Lower lobe of right lung (tissue), 2 donors: Measurements from ENCODE around the gene DRC7. TPM values are rescaled to one million over a fixed set of nuclear protein-coding genes. Genes with fewer than 3 reads are reported as not detected.
"Not testable (repeated sequence)": the region's sequence is repeated elsewhere in the genome, so short reads cannot be mapped to it uniquely, and the experiment has no call there.

Source experiments
- ATAC-seq, 2 donors: fragments of 200-7000 bp; cut with Tn5 transposase; one replicate each; pipeline ENCODE4 v1.9.1; 2020 to 2022; ENCODE audit warnings: mild to moderate bottlenecking in 2 of 2, moderate library complexity in 2 of 2
- DNase-seq: peaks from one replicate; pipeline ENCODE4 v3.0.0-alpha.2; 2020
- H3K27ac ChIP-seq: fragments of 200-600 bp; one replicate; pipeline ENCODE4 v1.8.0; 2022
- H3K27me3 ChIP-seq: fragments of 200-600 bp; one replicate; pipeline ENCODE4 v1.8.0; 2022; ENCODE audit warnings: low read depth
- H3K36me3 ChIP-seq: fragments of 200-600 bp; one replicate; pipeline ENCODE4 v1.8.0; 2022; ENCODE audit warnings: mild to moderate bottlenecking
- H3K4me1 ChIP-seq: fragments of 200-600 bp; one replicate; pipeline ENCODE4 v1.8.0; 2022
- H3K4me3 ChIP-seq: fragments of 200-600 bp; one replicate; pipeline ENCODE4 v1.8.0; 2022; ENCODE audit warnings: mild to moderate bottlenecking
- H3K9me3 ChIP-seq: fragments of 200-600 bp; one replicate; pipeline ENCODE4 v1.8.0; 2022
- CTCF ChIP-seq: fragments of 200-600 bp; IDR thresholded peaks from one replicate; pipeline ENCODE4 v1.8.0; 2022; ENCODE audit warnings: antibody characterized with exemption, mild to moderate bottlenecking
- intact Hi-C: fragments of 100-400 bp; cut with DNase I; formaldehyde crosslinking; loops from one replicate; pipeline ENCODE4 v1.11.0; 2022
- microRNA-seq: library from miRNA; unstranded; fragments of <30 nt; microRNA quantifications from one replicate; pipeline ENCODE4 v1.2.0, GENCODE V29; 2020; ENCODE audit warnings: borderline number of aligned reads
- total RNA-seq: library from RNA; stranded (reverse); fragmentation: NEBNext Ultra II Directional; extraction: Animal tissue kit (Norgen Biotek cat#: 25700); gene quantifications from one replicate; pipeline ENCODE4 v1.2.1, GENCODE V29; 2021
- donor health status: DM: no; HTN: yes; CAD: no; lungs with severe emphysema.

The DRC7 gene
- total RNA-seq, 1 donor from 2014 or later: 4.3 TPM

GRCh38 chr16:57774705-57775285 lies 80.2 kb downstream of the DRC7 start:
- Histone ChIP-seq H3K36me3 (peaks cover 65% of the 10 kb centered on the region), H3K27ac (no peak overlapping the region), H3K4me3 (no peak overlapping the region), H3K27me3 (no peaks in the 10 kb centered on the region), H3K9me3 (no peaks in the 10 kb centered on the region), H3K4me1 (no peaks in the 10 kb centered on the region)
- ATAC-seq: no peak
- intact Hi-C loops: no loop called here
- DNase-seq: no peak
- TF ChIP-seq CTCF: no peak

- no peak for ATAC-seq
- Histone ChIP-seq H3K4me1 (no peaks in the 10 kb centered on the region), H3K9me3 (no peaks in the 10 kb centered on the region), H3K4me3 (no peak overlapping the region), H3K27ac (no peak overlapping the region), H3K27me3 (no peaks in the 10 kb centered on the region), H3K36me3 (peaks cover 54% of the 10 kb centered on the region)
- no peak for DNase-seq
- no peak for TF ChIP-seq CTCF
- intact Hi-C loops: no loop called here
These were observed 81.3 kb downstream of the DRC7 start for GRCh38 chr16:57775661-57776469.

- no peaks in the 10 kb centered on the region for H3K4me1 ChIP-seq
- intact Hi-C loops: no loop called here
- no peak overlapping the region for H3K4me3 ChIP-seq
- H3K36me3 ChIP-seq: peaks cover 38% of the 10 kb centered on the region
- ATAC-seq: no peak
- H3K9me3 ChIP-seq: no peaks in the 10 kb centered on the region
- no peak overlapping the region for H3K27ac ChIP-seq
- H3K27me3 ChIP-seq: no peaks in the 10 kb centered on the region
- no peak for DNase-seq
- TF ChIP-seq CTCF: no peak
These were observed 84.1 kb downstream of the DRC7 start for GRCh38 chr16:57778658-57779057.

GRCh38 chr16:57779836-57780235 lies 85.2 kb downstream of the DRC7 start:
- ATAC-seq, DNase-seq, intact Hi-C loops, H3K27me3 ChIP-seq, H3K4me1 ChIP-seq, H3K9me3 ChIP-seq, H3K27ac ChIP-seq, H3K4me3 ChIP-seq: not testable (repeated sequence)
- peaks cover 44% of the 10 kb centered on the region for H3K36me3 ChIP-seq

- Histone ChIP-seq H3K9me3 (no peaks in the 10 kb centered on the region), H3K4me3 (no peak overlapping the region), H3K27ac (no peak overlapping the region), H3K4me1 (peaks cover 3% of the 10 kb centered on the region), H3K36me3 (peaks cover 46% of the 10 kb centered on the region), H3K27me3 (no peaks in the 10 kb centered on the region)
- no peak for ATAC-seq
- DNase-seq: peak; percentile 19
- intact Hi-C loops: no loop called here
- TF ChIP-seq CTCF: no peak
These were observed 86.7 kb downstream of the DRC7 start for GRCh38 chr16:57781349-57781740.

Small RNA genes within 50 kb of the gene (microRNA-seq; reads per million reads assigned to microRNA genes)
- gene MIR6772: not detected

Other genes with a start within 250 kb of the DRC7 start
- 37.0 TPM for gene CIAPIN1, start 247.4 kb upstream of the DRC7 start, total RNA-seq
- gene COQ9, start 247.3 kb upstream of the DRC7 start, total RNA-seq: 37.2 TPM
- 76.0 TPM for gene POLR2C, start 232.1 kb upstream of the DRC7 start, total RNA-seq
- 57.3 TPM for gene DOK4, start 208.3 kb upstream of the DRC7 start, total RNA-seq
- 12.8 TPM for gene CCDC102A, start 158.2 kb upstream of the DRC7 start, total RNA-seq
- gene ADGRG5, start 152.2 kb upstream of the DRC7 start, total RNA-seq: 1.4 TPM
- 37.9 TPM for gene ADGRG1, start 66.2 kb upstream of the DRC7 start, total RNA-seq
- gene ADGRG3, start 26.5 kb upstream of the DRC7 start, total RNA-seq: 7.7 TPM
- 18.0 TPM for gene KATNB1, start 41.0 kb downstream of the DRC7 start, total RNA-seq
- 70.9 TPM for gene KIFC3, start 107.7 kb downstream of the DRC7 start, total RNA-seq